Effector memory CD4-positive, alpha-beta T cell (primary cell): ENCODE measurements around the gene KCNC2.

ENCODE experiments used
- DNase-seq, 3 donors: peaks; one replicate each; pipeline ENCODE4 v3.0.0-alpha.2; 2020
- H3K27ac ChIP-seq: 2 replicates; pipeline ENCODE4 v1.7.0; 2013; ENCODE audit warnings: mild to moderate bottlenecking, low read length, moderate library complexity; ENCODE audit not compliant: insufficient read depth, poor library complexity, severe bottlenecking
- H3K27me3 ChIP-seq: replicated peaks from 2 replicates; pipeline ENCODE4 v1.7.0; 2013; ENCODE audit warnings: mild to moderate bottlenecking, low read length; ENCODE audit not compliant: insufficient read depth, control insufficient read depth, poor library complexity, severe bottlenecking
- H3K36me3 ChIP-seq: 2 replicates; pipeline ENCODE4 v1.7.0; 2013; ENCODE audit warnings: mild to moderate bottlenecking, low read length, moderate library complexity; ENCODE audit not compliant: control insufficient read depth, insufficient read depth
- H3K4me1 ChIP-seq: 2 replicates; pipeline ENCODE4 v1.7.0; 2013; ENCODE audit warnings: low read length, mild to moderate bottlenecking; ENCODE audit not compliant: control insufficient read depth, insufficient read depth, poor library complexity, severe bottlenecking
- H3K4me3 ChIP-seq: 2 replicates; pipeline ENCODE4 v1.7.0; 2013; ENCODE audit warnings: low read length, low read depth, mild to moderate bottlenecking; ENCODE audit not compliant: insufficient read depth, poor library complexity, severe bottlenecking
- H3K9me3 ChIP-seq: 2 replicates; pipeline ENCODE4 v1.7.0; 2013; ENCODE audit warnings: mild to moderate bottlenecking, low read length, moderate library complexity; ENCODE audit not compliant: control insufficient read depth
- total RNA-seq, 3 donors: gene quantifications; one replicate each; lab custom pipeline; 2026; lab: John Stamatoyannopoulos, UW

The KCNC2 gene
- 0 reads per million in 3 donors for total RNA-seq

DNA sequence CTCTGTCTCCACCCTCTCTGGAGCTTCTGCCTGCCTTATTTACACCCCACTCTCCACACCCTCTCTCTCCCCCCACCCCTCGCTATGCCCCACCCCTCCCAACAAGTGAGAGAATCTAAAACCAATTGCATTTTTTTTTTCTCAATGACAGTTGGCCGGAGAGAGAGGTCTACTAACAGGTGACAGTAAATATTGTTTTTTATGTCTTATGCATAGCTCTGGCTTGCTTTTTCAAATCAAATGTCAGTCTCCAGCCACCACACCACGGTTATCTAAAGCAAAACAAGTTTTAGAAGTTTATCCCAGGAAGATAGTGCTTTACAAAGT is at the start of gene KCNC2:
TSS of gene KCNC2 (minus strand) at position 28 of the 327 bp plus-strand sequence.
- Histone ChIP-seq H3K36me3 (no peaks in the 10 kb centered on the region), H3K27ac (no peak within 1 kb of the TSS), H3K4me1 (peaks cover 5% of the 10 kb centered on the region), H3K27me3 (peaks cover 34% of the 10 kb centered on the region), H3K9me3 (no peaks in the 10 kb centered on the region), H3K4me3 (no peak within 1 kb of the TSS)
- DNase-seq, result no peak

DNA sequence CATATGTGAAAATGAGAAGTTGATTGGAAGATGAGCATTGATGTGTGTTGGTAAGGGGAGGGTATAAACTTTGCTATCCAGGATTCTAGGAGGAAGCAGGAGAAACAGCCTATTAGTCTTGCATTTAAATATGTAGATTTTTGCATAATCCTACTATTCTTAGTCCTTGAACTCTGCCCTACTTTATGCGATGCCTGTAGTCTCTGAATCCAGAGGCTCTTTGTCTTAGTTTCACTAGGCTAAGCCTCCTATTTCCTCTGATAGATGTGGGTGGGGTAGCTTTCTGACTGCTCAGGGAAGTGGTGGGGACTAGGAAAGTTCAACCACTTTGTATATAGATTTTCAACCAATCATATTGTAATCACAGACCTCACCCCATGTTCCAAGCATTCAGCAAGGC is 49.5 kb upstream of the KCNC2 start:
- Histone ChIP-seq H3K27ac (no peak overlapping the region), H3K4me3 (no peak overlapping the region), H3K27me3 (no peaks in the 10 kb centered on the region), H3K9me3 (no peaks in the 10 kb centered on the region), H3K36me3 (no peaks in the 10 kb centered on the region), H3K4me1 (no peaks in the 10 kb centered on the region)
- no peak for DNase-seq

DNA sequence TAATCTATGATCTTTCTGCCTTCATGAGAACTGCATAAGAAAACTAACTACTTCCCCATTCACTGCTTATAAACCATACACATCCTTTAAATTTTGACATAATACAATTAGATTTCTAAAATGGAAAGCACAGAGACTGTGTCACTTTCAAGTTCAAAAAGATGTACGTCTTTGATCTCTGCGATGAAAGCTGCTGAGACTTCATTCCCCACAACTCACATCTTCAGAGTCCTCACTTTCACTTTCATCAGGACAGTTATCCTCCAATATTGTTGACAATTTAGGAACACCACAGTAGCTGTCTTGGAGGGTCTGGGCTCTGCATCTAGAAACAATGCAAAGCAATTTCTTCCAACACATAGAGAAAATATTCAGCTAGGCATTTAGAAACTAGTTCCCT is 47.9 kb upstream of the KCNC2 start:
- Histone ChIP-seq H3K9me3 (no peaks in the 10 kb centered on the region), H3K36me3 (no peaks in the 10 kb centered on the region), H3K27me3 (no peaks in the 10 kb centered on the region), H3K4me3 (no peak overlapping the region), H3K27ac (no peak overlapping the region), H3K4me1 (no peaks in the 10 kb centered on the region)
- no peak for DNase-seq

DNA sequence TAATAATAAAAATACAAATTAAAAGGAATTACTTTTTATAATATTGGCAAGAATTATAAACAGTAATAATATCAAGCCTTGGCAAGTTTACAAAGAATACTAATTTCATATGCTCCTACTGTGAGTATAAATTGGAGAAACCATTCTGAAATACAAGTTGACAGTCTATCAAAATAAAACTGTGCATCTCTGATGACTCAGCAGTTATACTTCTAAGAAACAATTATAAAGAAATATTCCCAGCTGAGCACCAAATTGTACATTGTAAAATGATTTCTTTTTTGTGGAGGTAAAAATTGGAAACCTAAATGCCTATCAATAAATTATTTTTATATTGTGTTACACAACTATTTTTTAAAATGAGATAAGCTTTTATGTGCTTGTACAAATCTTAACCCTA is 35.5 kb upstream of the KCNC2 start:
- Histone ChIP-seq H3K27me3 (no peaks in the 10 kb centered on the region), H3K27ac (no peak overlapping the region), H3K4me3 (no peak overlapping the region), H3K4me1 (no peaks in the 10 kb centered on the region), H3K9me3 (no peaks in the 10 kb centered on the region), H3K36me3 (no peaks in the 10 kb centered on the region)
- no peak for DNase-seq

DNA sequence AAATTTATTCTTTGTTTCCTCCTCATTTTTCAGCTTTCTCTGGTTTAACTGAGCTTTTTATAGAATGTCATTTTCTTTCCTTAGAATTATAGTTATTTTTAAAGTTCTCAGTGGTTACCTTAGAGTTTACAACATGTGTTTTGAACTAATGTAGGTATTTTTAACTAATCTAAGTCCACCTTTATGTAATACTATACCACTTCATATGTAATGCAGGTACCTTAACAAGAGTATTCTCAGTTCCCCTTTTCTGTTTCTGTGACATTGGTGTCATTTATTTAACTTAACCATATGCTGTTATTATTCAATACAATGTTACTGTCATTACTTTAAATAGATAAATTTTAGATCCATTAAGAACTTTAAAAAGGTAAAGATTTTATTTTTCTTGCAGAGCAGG is 30.3 kb upstream of the KCNC2 start:
- no peak for DNase-seq
- Histone ChIP-seq H3K27me3 (no peaks in the 10 kb centered on the region), H3K4me3 (no peak overlapping the region), H3K9me3 (no peaks in the 10 kb centered on the region), H3K36me3 (no peaks in the 10 kb centered on the region), H3K4me1 (no peaks in the 10 kb centered on the region), H3K27ac (no peak overlapping the region)

DNA sequence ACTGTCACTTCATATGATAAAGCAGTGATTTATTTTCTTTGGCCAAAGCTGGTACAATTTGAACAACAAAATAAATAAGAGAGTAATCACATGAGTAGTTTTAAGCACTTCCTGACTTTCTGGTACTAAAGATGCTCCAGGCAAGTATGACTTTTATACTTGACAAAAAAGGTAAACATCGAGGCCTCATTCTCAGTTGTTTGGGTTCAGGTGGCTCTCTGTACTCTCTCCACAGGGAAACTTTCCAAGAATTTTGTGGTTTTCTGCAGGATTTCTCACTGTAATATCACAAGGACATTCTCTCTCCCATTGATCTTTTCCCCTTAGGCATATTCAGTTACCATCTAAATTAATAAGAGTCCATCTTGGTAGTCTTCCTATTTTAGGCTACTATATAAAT is 26.6 kb upstream of the KCNC2 start:
- Histone ChIP-seq H3K4me1 (no peaks in the 10 kb centered on the region), H3K9me3 (no peaks in the 10 kb centered on the region), H3K27ac (no peak overlapping the region), H3K36me3 (no peaks in the 10 kb centered on the region), H3K4me3 (no peak overlapping the region), H3K27me3 (no peaks in the 10 kb centered on the region)
- no peak for DNase-seq

DNA sequence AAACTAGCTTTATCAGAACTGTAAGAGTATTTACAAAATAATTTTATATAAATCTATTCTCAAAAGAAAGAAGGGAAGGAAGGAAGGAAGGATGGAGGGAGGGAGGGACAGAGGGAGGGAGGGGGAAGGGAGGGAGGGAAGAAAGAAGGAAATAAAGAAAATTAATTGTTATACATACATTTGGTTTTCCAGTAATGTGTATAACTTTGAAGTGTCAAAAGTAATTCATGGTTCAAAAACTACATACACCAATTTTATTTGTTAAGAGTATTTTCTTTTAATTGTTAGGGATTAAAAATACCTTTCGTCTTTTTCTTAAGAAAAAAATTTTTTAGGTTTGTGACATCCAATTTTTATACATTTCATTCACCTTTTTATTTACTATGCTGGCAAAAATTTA is 17.5 kb upstream of the KCNC2 start:
- H3K4me1 ChIP-seq, result no peaks in the 10 kb centered on the region
- no peaks in the 10 kb centered on the region for H3K36me3 ChIP-seq
- no peak for DNase-seq
- H3K27me3 ChIP-seq, result no peaks in the 10 kb centered on the region
- H3K9me3 ChIP-seq, result no peaks in the 10 kb centered on the region
- no peak overlapping the region for H3K4me3 ChIP-seq
- H3K27ac ChIP-seq, result no peak overlapping the region

DNA sequence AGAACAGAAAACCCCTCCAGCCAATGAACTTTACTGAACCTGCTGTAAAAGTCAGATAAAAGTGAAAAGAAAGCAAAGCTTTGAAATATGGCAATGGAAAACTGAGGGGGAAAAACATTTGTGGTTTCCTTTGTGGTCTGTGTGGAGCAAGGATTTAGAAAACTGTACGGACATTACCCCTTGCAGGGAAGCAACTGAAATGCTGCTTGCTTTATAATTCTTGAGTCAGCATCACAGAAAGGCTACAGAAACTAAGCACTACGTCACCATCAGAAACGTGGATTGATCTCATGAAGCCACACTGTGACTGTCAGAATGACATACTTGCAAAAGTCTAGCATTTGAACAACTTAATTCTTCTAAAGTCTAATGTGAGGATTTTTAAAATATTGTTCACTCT is 2.4 kb upstream of the KCNC2 start:
- Histone ChIP-seq H3K9me3 (no peaks in the 10 kb centered on the region), H3K36me3 (no peaks in the 10 kb centered on the region), H3K27me3 (peaks cover 25% of the 10 kb centered on the region), H3K4me1 (peaks cover 5% of the 10 kb centered on the region), H3K27ac (no peak overlapping the region), H3K4me3 (no peak overlapping the region)
- no peak for DNase-seq

DNA sequence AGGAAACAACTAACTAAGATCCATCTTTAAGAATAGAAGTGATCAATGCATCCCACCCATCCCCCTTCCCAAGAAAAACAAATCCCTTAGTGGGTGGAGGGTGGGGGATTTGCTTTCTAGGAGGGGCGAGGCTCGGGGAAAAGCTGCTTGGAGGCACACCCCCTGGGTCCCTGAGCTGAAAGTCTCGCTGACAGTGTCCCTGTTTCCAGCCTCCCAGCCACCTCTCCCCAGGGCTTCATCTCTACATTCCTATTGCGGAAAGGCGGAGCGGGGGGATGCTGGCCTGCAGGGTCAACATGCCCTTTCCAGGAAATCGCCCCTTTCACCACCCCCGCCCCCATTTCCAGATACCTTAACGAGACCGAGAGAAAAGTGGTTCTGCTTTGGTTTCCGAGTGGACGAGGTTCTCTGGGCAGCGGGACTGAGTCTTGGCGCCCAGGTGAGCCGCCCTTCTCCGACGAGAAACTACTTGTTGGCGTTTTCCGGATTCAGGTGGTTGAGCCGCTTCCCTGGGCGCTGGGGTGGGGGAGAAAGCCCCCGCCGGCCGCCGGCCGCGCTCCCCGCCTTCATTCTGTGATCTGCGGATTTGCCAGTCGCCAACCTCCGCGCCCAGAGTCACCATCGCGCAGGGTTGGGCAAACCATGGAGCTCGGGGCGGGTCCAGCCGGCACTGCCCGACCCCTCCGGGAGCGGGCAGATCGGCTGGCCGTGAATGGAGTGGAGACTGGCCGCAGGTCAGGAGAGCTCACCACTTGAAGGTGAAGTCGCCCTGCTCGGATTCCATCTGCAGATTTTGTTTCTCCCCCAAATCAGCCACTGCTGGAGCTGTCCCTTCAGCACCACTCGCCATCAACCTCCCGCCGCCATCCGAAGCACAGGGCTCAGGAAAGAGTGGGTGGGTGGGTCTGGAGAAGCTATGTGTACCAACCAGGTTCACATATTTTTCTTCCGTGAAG is 505 bp downstream of the KCNC2 start:
- Histone ChIP-seq H3K4me3 (no peak overlapping the region), H3K27me3 (peaks cover 34% of the 10 kb centered on the region)
- DNase-seq, result no peak

DNA sequence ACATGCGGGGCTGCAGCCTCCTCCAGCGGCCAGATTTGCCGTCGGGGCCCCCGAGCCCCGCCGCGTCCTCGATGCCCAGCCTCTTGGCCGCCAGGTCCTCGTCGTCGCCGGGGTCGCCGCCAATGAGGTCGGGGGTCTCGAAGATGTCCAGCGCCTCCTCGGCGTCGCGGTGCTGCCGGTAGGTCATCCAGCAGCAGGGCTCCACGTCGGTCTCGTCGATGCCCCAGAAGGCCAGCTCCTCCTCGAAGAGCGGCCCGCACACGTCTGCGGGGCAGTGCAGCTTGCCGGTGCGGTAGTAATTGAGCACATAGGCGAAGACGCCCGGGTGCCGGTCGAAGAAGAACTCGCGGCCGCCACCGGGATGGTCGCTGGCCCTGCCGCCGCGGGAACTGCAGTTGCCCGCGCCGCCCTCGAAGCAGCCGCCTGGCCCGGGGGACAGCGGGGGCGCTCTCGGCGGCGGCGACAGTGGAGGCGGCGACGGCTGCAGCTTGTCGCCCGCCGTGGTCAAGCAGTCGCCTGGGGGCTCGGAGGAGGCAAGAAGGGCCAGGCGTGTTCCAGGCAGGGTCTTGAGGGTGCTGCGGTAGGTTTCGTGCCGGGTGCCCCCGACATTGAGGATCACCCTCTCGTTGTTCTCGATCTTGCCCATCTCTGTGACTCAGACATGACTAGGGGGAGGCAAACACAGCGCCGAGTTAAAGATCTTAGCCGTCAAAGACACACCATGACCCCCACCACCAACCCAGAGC is 2.1 kb downstream of the KCNC2 start:
- H3K4me1 ChIP-seq, result peaks cover 5% of the 10 kb centered on the region
- no peak overlapping the region for H3K4me3 ChIP-seq
- H3K9me3 ChIP-seq, result no peaks in the 10 kb centered on the region
- DNase-seq, result no peak
- H3K27ac ChIP-seq, result no peak overlapping the region
- H3K27me3 ChIP-seq, result peaks cover 34% of the 10 kb centered on the region
- H3K36me3 ChIP-seq, result no peaks in the 10 kb centered on the region

More for the DNA sequence above, 505 bp downstream of the KCNC2 start:
- H3K9me3 ChIP-seq, result no peaks in the 10 kb centered on the region
- H3K36me3 ChIP-seq, result no peaks in the 10 kb centered on the region
- H3K4me1 ChIP-seq, result peaks cover 5% of the 10 kb centered on the region
- H3K27ac ChIP-seq, result no peak overlapping the region
